22Rv1 (cell line): ENCODE results near the gene ANO10.

Source experiments
- CTCF ChIP-seq: fragments of 450-650 bp; IDR thresholded peaks from 2 replicates; pipeline ENCODE4 v1.5.1; 2017; ENCODE audit warnings: mild to moderate bottlenecking
- ZFX ChIP-seq: fragments of 450-650 bp; IDR thresholded peaks from 2 replicates; pipeline ENCODE4 v1.6.1; 2017; ENCODE audit warnings: antibody characterized with exemption, borderline replicate concordance

GRCh38 chr3:43496740-43497375 is 125.0 kb downstream of the ANO10 start:
- TF ChIP-seq CTCF (no peak), ZFX (no peak)
